Islet of Langerhans (tissue), 1 donor: ENCODE measurements around the gene SLC6A18.

ENCODE experiments used
- FAIRE-seq: peaks from one replicate; lab custom pipeline; 2011; peaks lifted over from hg19 to GRCh38; lab: Jason Lieb, UNC

The SLC6A18 gene

DNA sequence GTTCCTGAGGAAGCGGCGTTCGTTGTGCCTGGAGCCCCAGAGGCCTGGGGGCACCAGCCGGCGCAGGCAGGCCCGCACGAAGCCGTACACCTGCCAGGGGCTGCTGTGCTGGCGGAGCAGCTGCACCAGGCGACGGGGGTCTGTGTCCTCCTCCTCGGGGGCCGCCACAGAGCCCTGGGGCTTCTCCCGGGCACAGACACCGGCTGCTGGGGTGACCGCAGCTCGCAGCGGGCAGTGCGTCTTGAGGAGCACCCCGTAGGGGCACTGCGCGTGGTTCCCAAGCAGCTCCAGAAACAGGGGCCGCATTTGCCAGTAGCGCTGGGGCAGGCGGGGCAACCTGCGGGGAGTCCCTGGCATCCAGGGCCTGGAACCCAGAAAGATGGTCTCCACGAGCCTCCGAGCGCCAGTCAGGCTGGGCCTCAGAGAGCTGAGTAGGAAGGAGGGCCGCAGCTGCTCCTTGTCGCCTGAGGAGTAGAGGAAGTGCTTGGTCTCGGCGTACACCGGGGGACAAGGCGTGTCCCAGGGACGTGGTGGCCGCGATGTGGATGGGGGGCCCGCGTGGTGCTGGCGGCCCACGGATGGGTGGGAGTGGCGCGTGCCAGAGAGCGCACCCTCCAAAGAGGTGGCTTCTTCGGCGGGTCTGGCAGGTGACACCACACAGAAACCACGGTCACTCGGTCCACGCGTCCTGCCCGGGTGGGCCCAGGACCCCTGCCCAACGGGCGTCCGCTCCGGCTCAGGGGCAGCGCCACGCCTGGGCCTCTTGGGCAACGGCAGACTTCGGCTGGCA lies 68.4 kb downstream of the SLC6A18 start:
- FAIRE-seq, result no peak

GRCh38 chr5:1294206-1294834 lies 69.1 kb downstream of the SLC6A18 start:
- FAIRE-seq, result no peak

DNA sequence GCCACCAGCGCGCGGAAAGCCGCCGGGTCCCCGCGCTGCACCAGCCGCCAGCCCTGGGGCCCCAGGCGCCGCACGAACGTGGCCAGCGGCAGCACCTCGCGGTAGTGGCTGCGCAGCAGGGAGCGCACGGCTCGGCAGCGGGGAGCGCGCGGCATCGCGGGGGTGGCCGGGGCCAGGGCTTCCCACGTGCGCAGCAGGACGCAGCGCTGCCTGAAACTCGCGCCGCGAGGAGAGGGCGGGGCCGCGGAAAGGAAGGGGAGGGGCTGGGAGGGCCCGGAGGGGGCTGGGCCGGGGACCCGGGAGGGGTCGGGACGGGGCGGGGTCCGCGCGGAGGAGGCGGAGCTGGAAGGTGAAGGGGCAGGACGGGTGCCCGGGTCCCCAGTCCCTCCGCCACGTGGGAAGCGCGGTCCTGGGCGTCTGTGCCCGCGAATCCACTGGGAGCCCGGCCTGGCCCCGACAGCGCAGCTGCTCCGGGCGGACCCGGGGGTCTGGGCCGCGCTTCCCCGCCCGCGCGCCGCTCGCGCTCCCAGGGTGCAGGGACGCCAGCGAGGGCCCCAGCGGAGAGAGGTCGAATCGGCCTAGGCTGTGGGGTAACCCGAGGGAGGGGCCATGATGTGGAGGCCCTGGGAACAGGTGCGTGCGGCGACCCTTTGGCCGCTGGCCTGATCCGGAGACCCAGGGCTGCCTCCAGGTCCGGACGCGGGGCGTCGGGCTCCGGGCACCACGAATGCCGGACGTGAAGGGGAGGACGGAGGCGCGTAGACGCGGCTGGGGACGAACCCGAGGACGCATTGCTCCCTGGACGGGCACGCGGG lies 69.9 kb downstream of the SLC6A18 start, which contains the start of gene TERT:
Gene TERT (minus strand): TSS at position 234 of the 815 bp plus-strand sequence. CDS start 79 bp downstream, at position 155.
- no peak for FAIRE-seq

- FAIRE-seq, result no peak
These were observed 70.5 kb downstream of the SLC6A18 start for GRCh38 chr5:1295650-1296037.
